RWPE2 (cell line): ENCODE results near the gene NUDT1.

Experiments
- ATAC-seq: fragments of 200-7000 bp; cut with Tn5 transposase; 3 replicates; pipeline ENCODE4 v1.9.1; 2021; ENCODE audit warnings: low read depth
- DNase-seq: peaks from one replicate; pipeline ENCODE4 v3.0.0-alpha.2; 2020; ENCODE audit warnings: low spot score
- H3K27ac ChIP-seq: fragments of 450-650 bp; 2 replicates; pipeline ENCODE4 v1.5.1; 2017; ENCODE audit warnings: mild to moderate bottlenecking; ENCODE audit not compliant: poor library complexity, severe bottlenecking
- H3K27me3 ChIP-seq: fragments of 250-450 bp; sonication (Bioruptor Pico); 2 replicates; pipeline ENCODE4 v1.5.1; 2021; ENCODE audit warnings: mild to moderate bottlenecking, moderate library complexity; ENCODE audit not compliant: insufficient read depth, poor library complexity, severe bottlenecking
- H3K36me3 ChIP-seq: fragments of 250-450 bp; sonication (Bioruptor Pico); 2 replicates; pipeline ENCODE4 v1.5.1; 2020; ENCODE audit warnings: low read depth, mild to moderate bottlenecking, moderate library complexity
- H3K4me1 ChIP-seq: fragments of 250-450 bp; sonication (Bioruptor Pico); 2 replicates; pipeline ENCODE4 v1.5.1; 2021; ENCODE audit warnings: mild to moderate bottlenecking, moderate library complexity; ENCODE audit not compliant: insufficient read depth, poor library complexity, severe bottlenecking
- H3K4me3 ChIP-seq: fragments of 250-450 bp; sonication (Bioruptor Pico); 2 replicates; pipeline ENCODE4 v1.5.1; 2021; ENCODE audit warnings: mild to moderate bottlenecking, moderate library complexity; ENCODE audit not compliant: severe bottlenecking
- H3K9me3 ChIP-seq: fragments of 250-450 bp; sonication (Bioruptor Pico); 2 replicates; pipeline ENCODE4 v1.5.1; 2021; ENCODE audit warnings: mild to moderate bottlenecking, moderate library complexity; ENCODE audit not compliant: severe bottlenecking
- CTCF ChIP-seq: fragments of 450-650 bp; IDR thresholded peaks from one replicate; pipeline ENCODE4 v1.5.1; 2017; ENCODE audit warnings: mild to moderate bottlenecking, moderate library complexity; ENCODE audit not compliant: poor library complexity, severe bottlenecking

The NUDT1 gene

GRCh38 chr7:2241580-2242540 lies at the start of gene NUDT1, which contains the start of gene MRM2:
Gene NUDT1 (plus strand): TSS chr7:2242226. CDS start chr7:2244575, 2,349 bp downstream.
Gene MRM2 (minus strand): TSS chr7:2242205. CDS start chr7:2242169, 36 bp downstream.
- peaks cover 6% of the 10 kb centered on the region for H3K4me1 ChIP-seq
- no peaks in the 10 kb centered on the region for H3K27me3 ChIP-seq
- H3K27ac ChIP-seq = peak within 1 kb of the TSS; percentile 55
- H3K9me3 ChIP-seq = no peaks in the 10 kb centered on the region
- H3K4me3 ChIP-seq = peak within 1 kb of the TSS; percentile 87
- peak; percentile 89 for DNase-seq
- peaks cover 39% of the 10 kb centered on the region for H3K36me3 ChIP-seq
- peak; percentile 83 for ATAC-seq
- no peak for TF ChIP-seq CTCF

GRCh38 chr7:2192831-2193534 lies 49.0 kb upstream of the NUDT1 start:
- H3K27me3 ChIP-seq = no peaks in the 10 kb centered on the region
- ATAC-seq (no peak), DNase-seq (no peak)
- no peak for TF ChIP-seq CTCF
- H3K4me3 ChIP-seq = no peak overlapping the region
- no peak overlapping the region for H3K27ac ChIP-seq
- peaks cover 21% of the 10 kb centered on the region for H3K36me3 ChIP-seq
- H3K4me1 ChIP-seq = peaks cover 17% of the 10 kb centered on the region
- H3K9me3 ChIP-seq = no peaks in the 10 kb centered on the region

- Histone ChIP-seq H3K27me3 (no peaks in the 10 kb centered on the region), H3K4me3 (no peak overlapping the region), H3K27ac (no peak overlapping the region), H3K4me1 (peaks cover 17% of the 10 kb centered on the region), H3K36me3 (peaks cover 21% of the 10 kb centered on the region), H3K9me3 (no peaks in the 10 kb centered on the region)
- DNase-seq (no peak), ATAC-seq (no peak)
- TF ChIP-seq CTCF = no peak
Observed at GRCh38 chr7:2193575-2194305, 48.3 kb upstream of the NUDT1 start.

- Histone ChIP-seq H3K27me3 (no peaks in the 10 kb centered on the region), H3K9me3 (no peaks in the 10 kb centered on the region), H3K27ac (no peak overlapping the region), H3K36me3 (peaks cover 29% of the 10 kb centered on the region), H3K4me3 (no peak overlapping the region), H3K4me1 (peaks cover 5% of the 10 kb centered on the region)
- DNase-seq (no peak), ATAC-seq (no peak)
- no peak for TF ChIP-seq CTCF
Observed at GRCh38 chr7:2195400-2196246, 46.4 kb upstream of the NUDT1 start.
